K562 (cell line): ENCODE data around the gene SKIDA1.

Experiments
- ATF7 ChIP-seq: fragments of 450-650 bp; IDR thresholded peaks from 2 replicates; pipeline ENCODE4 v1.7.1; 2014; ENCODE audit warnings: mild to moderate bottlenecking, moderate library complexity
- CTCF ChIP-seq, 3 experiments: IDR thresholded peaks in 2 of 3; conservative IDR thresholded peaks in 1 of 3; 2 replicates each; pipeline ENCODE4 v1.5.1; 2011 to 2012; ENCODE audit warnings: low read length in 3 of 3, mild to moderate bottlenecking in 3 of 3, control low read depth in 2 of 3, improper control_type of control experiment in 1 of 3, inconsistent platforms in 1 of 3, low read depth in 1 of 3, mixed read lengths in 1 of 3, moderate library complexity in 1 of 3; ENCODE audit not compliant: insufficient read depth in 2 of 3
- IRF1 ChIP-seq: sonication (generic); formaldehyde crosslinking; IDR thresholded peaks from 2 replicates; pipeline ENCODE4 v1.8.0; 2022; ENCODE audit warnings: missing genetic modification reagents, mild to moderate bottlenecking, borderline replicate concordance
- POLR2A ChIP-seq: fragments of 450-650 bp; conservative IDR thresholded peaks from 2 replicates; pipeline ENCODE4 v1.6.1; 2016
- POLR2AphosphoS5 ChIP-seq: IDR thresholded peaks from 2 replicates; pipeline ENCODE4 v1.6.1; 2011; ENCODE audit warnings: mild to moderate bottlenecking, low read depth, low read length, moderate library complexity; ENCODE audit not compliant: control insufficient read depth, insufficient read depth
- YY1 ChIP-seq, 3 experiments: IDR thresholded peaks; 2 replicates each; pipeline ENCODE4 v1.6.1; 2011; ENCODE audit warnings: low read length in 2 of 3, mild to moderate bottlenecking in 2 of 3, moderate library complexity in 2 of 3, borderline replicate concordance in 1 of 3, control low read depth in 1 of 3, low read depth in 1 of 3; ENCODE audit not compliant: insufficient read depth in 3 of 3, insufficient replicate concordance in 2 of 3, control insufficient read depth in 1 of 3, insufficient read length in 1 of 3; ENCODE audit errors: extremely low read depth in 1 of 3
- ZBTB7A ChIP-seq: IDR thresholded peaks from 2 replicates; pipeline ENCODE4 v1.6.1; 2011; ENCODE audit warnings: low read depth, mild to moderate bottlenecking, low read length, moderate library complexity, borderline replicate concordance; ENCODE audit not compliant: control insufficient read depth
- TF ChIP-seq, protein P1 (sequence below): sonication (generic); formaldehyde crosslinking; IDR thresholded peaks from 2 replicates; pipeline ENCODE4 v1.8.1; 2022; ENCODE audit warnings: missing genetic modification reagents
- TF ChIP-seq, protein P2 (sequence below): sonication (generic); formaldehyde crosslinking; IDR thresholded peaks from 2 replicates; pipeline ENCODE4 v1.8.1; 2023; ENCODE audit warnings: missing genetic modification reagents, mild to moderate bottlenecking, borderline replicate concordance

GRCh38 chr10:21517134-21518031 is 8.1 kb downstream of the SKIDA1 start:
- peak; percentile 23; the same call in 1 of the 2 replicates for TF ChIP-seq ZBTB7A
- no peak for TF ChIP-seq YY1 (IDR thresholded peaks at IDR 0.05; ENCODE audit: borderline replicate concordance in 1 of 3, control insufficient read depth in 1 of 3, extremely low read depth in 1 of 3, insufficient read depth in 3 of 3, insufficient read length in 1 of 3, insufficient replicate concordance in 2 of 3, low read depth in 1 of 3, low read length in 2 of 3)
- TF ChIP-seq POLR2AphosphoS5 = no peak
- no peak for TF ChIP-seq ATF7
- TF ChIP-seq POLR2A = no peak
- TF ChIP-seq CTCF (IDR thresholded peaks at IDR 0.05 in 2 of 3, conservative IDR thresholded peaks at IDR 0.05 in 1 of 3; ENCODE audit: insufficient read depth in 2 of 3, low read depth in 1 of 3, low read length in 3 of 3) = peak in 2 of 3 experiments; percentile 14 to 21; a peak in 2 of 6 replicates
- TF ChIP-seq, protein P1, sequence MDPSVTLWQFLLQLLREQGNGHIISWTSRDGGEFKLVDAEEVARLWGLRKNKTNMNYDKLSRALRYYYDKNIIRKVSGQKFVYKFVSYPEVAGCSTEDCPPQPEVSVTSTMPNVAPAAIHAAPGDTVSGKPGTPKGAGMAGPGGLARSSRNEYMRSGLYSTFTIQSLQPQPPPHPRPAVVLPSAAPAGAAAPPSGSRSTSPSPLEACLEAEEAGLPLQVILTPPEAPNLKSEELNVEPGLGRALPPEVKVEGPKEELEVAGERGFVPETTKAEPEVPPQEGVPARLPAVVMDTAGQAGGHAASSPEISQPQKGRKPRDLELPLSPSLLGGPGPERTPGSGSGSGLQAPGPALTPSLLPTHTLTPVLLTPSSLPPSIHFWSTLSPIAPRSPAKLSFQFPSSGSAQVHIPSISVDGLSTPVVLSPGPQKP (CRISPR knock-in tag) = no peak
- TF ChIP-seq, protein P2, sequence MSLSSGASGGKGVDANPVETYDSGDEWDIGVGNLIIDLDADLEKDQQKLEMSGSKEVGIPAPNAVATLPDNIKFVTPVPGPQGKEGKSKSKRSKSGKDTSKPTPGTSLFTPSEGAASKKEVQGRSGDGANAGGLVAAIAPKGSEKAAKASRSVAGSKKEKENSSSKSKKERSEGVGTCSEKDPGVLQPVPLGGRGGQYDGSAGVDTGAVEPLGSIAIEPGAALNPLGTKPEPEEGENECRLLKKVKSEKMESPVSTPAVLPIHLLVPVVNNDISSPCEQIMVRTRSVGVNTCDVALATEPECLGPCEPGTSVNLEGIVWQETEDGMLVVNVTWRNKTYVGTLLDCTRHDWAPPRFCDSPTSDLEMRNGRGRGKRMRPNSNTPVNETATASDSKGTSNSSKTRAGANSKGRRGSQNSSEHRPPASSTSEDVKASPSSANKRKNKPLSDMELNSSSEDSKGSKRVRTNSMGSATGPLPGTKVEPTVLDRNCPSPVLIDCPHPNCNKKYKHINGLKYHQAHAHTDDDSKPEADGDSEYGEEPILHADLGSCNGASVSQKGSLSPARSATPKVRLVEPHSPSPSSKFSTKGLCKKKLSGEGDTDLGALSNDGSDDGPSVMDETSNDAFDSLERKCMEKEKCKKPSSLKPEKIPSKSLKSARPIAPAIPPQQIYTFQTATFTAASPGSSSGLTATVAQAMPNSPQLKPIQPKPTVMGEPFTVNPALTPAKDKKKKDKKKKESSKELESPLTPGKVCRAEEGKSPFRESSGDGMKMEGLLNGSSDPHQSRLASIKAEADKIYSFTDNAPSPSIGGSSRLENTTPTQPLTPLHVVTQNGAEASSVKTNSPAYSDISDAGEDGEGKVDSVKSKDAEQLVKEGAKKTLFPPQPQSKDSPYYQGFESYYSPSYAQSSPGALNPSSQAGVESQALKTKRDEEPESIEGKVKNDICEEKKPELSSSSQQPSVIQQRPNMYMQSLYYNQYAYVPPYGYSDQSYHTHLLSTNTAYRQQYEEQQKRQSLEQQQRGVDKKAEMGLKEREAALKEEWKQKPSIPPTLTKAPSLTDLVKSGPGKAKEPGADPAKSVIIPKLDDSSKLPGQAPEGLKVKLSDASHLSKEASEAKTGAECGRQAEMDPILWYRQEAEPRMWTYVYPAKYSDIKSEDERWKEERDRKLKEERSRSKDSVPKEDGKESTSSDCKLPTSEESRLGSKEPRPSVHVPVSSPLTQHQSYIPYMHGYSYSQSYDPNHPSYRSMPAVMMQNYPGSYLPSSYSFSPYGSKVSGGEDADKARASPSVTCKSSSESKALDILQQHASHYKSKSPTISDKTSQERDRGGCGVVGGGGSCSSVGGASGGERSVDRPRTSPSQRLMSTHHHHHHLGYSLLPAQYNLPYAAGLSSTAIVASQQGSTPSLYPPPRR (CRISPR knock-in tag) = no peak
- TF ChIP-seq IRF1 (CRISPR knock-in tag) = no peak
